ENCODE results near the gene ASIC4. TPM values are rescaled to one million over a fixed set of nuclear protein-coding genes. Genes with fewer than 3 reads are reported as not detected.
A peak's percentile ranks its signal among the peaks of the same experiment; 100 is the strongest.

ASIC4 gene
- total RNA-seq, 2 donors from 2014 or later = 0.12 TPM; not detected in 1

DNA sequence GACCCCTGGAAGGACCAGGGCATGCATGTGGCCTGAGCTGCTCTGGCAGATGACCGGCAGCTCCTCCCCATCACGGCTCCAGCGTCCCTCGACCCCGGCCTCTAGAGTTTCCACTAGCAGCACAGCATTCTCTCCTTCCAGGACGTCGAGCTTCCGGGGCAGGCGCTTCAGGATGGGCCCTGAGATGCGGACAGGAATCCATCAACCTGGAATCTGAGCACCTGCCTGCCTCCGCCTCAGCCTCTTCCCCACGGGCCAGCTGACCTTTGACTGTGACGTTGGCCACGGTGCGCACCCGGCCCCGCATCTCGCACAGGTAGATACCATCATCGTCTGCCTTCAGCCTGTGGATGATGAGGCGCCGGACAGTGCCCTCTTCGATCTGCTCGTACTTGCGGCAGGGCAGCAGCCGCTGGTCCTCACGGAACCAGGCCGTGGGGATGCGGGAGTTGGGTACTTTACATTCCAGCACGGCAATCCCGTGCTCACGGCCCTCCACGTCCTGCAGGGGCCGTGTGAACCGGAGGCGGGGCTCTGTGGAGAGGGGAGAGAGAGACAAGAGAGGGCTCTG is 53.6 kb downstream of the ASIC4 start:
- DNase-seq (ENCODE audit: low spot score) (no peak), ATAC-seq (no peak)
- H3K27me3 Mint-ChIP-seq = peaks cover 20 to 33% of the 10 kb centered on the region in 2 donors
- no peak overlapping the region for H3K4me3 Mint-ChIP-seq
- no peaks in the 10 kb centered on the region for H3K9me3 Mint-ChIP-seq
- no peak overlapping the region for H3K27ac Mint-ChIP-seq
- peaks cover 0 to 4% of the 10 kb centered on the region in 2 donors for H3K4me1 Mint-ChIP-seq (ENCODE audit: low read depth in 2 of 2)
- H3K36me3 Mint-ChIP-seq = no peaks in the 10 kb centered on the region

GRCh38 chr2:219569041-219569440 is 54.8 kb downstream of the ASIC4 start:
- Mint-ChIP-seq H3K27me3 (peaks cover 28 to 40% of the 10 kb centered on the region in 2 donors), H3K36me3 (no peaks in the 10 kb centered on the region), H3K4me1 (ENCODE audit: low read depth in 2 of 2) (peaks cover 0 to 4% of the 10 kb centered on the region in 2 donors), H3K9me3 (no peaks in the 10 kb centered on the region), H3K27ac (no peak overlapping the region), H3K4me3 (no peak overlapping the region)
- DNase-seq (ENCODE audit: low spot score) (no peak), ATAC-seq (no peak)

DNA sequence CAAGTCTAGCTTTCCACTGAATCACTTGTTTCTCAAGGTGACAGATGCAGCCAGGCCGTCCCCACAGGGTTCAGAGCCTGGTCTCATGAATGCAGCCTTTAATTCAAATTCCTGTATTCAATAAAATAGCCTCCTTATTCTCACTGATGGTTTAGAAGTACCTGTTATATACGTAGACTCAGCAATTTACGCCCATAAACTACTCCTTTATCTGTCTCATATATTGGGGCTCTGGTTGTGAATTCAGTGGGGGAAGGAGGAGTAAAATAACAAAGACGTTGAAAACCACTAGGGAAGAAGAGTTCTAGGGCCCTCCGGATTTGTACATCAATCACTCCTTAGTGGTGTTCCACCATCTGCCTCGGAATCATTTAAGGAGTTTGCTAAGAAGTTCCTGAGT is 55.4 kb downstream of the ASIC4 start:
- no peak overlapping the region for H3K27ac Mint-ChIP-seq
- H3K36me3 Mint-ChIP-seq = no peaks in the 10 kb centered on the region
- ATAC-seq (no peak), DNase-seq (ENCODE audit: low spot score) (no peak)
- no peaks in the 10 kb centered on the region for H3K9me3 Mint-ChIP-seq
- H3K4me1 Mint-ChIP-seq (ENCODE audit: low read depth in 2 of 2) = peaks cover 0 to 4% of the 10 kb centered on the region in 2 donors
- H3K27me3 Mint-ChIP-seq = peaks cover 28 to 37% of the 10 kb centered on the region in 2 donors
- peak overlapping the region; percentile 6 for H3K4me3 Mint-ChIP-seq

DNA sequence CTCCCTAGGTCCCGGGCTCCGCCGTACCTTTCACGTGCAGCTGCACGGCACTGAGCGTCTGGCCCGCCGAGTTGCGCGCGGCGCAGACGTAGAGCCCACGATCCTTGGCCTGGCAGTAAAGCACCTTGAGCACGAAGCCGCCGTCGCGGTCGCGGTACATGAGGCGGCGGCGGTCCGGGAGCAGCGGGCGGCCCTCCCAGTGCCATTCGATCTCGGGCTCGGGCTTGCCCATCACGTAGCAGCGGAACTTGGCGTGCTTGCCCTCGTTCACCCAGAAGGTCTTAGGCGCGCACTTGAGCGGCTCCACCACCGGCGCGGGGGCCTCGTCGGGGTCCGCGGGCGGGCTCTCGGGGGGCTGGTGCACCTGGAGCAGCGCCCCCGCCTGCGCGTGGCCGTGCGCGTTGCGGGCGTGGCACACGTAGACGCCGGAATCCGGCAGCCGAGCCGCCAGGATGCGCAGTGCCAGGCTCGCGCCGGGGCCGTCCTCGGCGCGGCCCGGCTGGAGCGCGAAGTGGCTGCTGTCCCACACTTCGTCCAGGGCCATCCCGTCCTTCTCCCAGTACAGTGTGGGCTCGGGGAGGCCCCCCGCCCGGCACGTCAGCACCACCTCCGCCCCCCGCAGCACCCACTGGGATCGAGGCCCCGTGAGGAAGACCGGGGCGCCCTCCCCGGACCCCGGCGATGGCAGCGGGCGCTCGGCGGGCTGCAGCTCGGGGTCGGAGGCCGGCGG is 56.1 kb downstream of the ASIC4 start:
- peaks cover 0 to 4% of the 10 kb centered on the region in 2 donors for H3K4me1 Mint-ChIP-seq (ENCODE audit: low read depth in 2 of 2)
- no peaks in the 10 kb centered on the region for H3K9me3 Mint-ChIP-seq
- H3K4me3 Mint-ChIP-seq = peak overlapping the region; percentile 6
- no peaks in the 10 kb centered on the region for H3K36me3 Mint-ChIP-seq
- H3K27me3 Mint-ChIP-seq = peaks cover 30 to 36% of the 10 kb centered on the region in 2 donors
- DNase-seq (ENCODE audit: low spot score) = no peak
- ATAC-seq = no peak
- no peak overlapping the region for H3K27ac Mint-ChIP-seq

DNA sequence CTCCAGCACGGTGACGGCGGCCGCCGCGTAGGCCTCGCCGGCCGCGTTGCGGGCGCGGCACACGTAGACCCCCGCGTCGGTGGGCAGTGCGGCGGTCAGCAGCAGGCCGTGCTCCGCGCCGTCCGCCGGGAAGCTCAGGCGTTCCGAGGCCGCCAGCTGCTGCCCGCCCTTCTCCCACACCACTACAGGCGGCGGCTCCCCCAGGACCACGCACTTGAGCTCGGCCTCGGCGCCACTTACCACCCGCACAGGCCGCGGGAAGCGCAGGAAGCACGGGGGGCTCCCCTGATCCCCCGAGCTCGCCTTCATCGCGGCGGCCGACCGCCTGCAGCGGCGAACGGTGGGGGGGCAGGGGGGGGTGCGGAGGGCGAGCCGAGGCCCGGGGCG is 56.6 kb downstream of the ASIC4 start:
- Mint-ChIP-seq H3K27ac (no peak overlapping the region), H3K9me3 (no peaks in the 10 kb centered on the region), H3K4me3 (no peak overlapping the region), H3K27me3 (peaks cover 35 to 38% of the 10 kb centered on the region in 2 donors), H3K4me1 (ENCODE audit: low read depth in 2 of 2) (peaks cover 0 to 4% of the 10 kb centered on the region in 2 donors), H3K36me3 (no peaks in the 10 kb centered on the region)
- DNase-seq (ENCODE audit: low spot score) = no peak
- no peak for ATAC-seq

DNA sequence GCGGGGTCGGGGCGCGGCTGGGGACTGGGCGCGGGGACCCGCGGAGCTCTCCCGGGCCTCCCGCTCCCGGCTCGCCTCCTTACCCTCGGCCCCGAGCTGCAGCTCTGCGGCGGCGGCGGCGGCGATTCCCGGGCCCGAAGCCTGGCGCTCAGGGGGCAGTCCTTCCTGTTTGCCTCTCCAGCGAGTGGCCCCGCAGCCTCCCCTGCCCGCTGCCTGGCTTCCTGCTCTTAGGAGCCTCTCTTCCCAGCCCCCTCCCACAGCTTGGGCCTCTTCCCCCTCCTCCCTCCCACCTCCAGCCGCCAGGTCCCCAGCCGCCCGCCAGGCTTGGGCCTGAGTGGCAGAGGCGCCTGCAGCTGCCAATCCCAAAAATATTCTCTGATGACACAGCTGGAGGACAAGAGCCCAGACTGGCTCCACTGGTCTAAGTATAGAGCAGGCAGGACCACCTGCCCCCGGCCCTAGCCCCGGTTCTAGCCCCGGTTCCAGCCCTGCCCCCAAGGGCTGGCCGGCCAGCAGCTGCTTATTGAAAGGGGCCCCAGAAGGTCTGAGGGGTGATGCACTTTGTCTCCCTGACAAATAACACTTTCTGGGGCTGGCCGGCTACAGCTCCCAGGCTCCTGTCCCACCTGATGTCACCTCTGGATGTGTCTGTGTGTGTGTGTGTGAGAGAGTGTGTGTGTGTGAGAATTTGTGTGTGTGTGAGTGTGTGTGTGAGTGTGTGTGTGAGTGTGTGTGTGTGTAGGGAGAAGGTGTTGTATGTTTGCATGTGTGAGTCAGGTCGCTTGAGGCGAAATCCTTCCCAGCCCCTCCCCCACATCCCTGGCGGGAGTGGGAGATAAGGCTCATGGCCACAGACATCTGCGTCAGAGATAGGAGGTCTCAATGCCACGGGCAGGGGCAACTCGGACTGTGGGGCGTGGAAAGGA is 57.3 kb downstream of the ASIC4 start, which contains the start of gene OBSL1:
TSS of gene OBSL1 (minus strand) at position 229 of the 926 bp plus-strand sequence. CDS start 307 bp downstream, outside the sequence.
- no peaks in the 10 kb centered on the region for H3K36me3 Mint-ChIP-seq
- no peak within 1 kb of the TSS for H3K27ac Mint-ChIP-seq
- peak within 1 kb of the TSS; percentile 20 for H3K4me3 Mint-ChIP-seq
- H3K4me1 Mint-ChIP-seq (ENCODE audit: low read depth in 2 of 2) = peaks cover 0 to 4% of the 10 kb centered on the region in 2 donors
- ATAC-seq (peak in 1 of 2 donors; percentile 29), DNase-seq (ENCODE audit: low spot score) (no peak)
- no peaks in the 10 kb centered on the region for H3K9me3 Mint-ChIP-seq
- H3K27me3 Mint-ChIP-seq = peaks cover 33 to 41% of the 10 kb centered on the region in 2 donors

- peaks cover 36 to 46% of the 10 kb centered on the region in 2 donors for H3K27me3 Mint-ChIP-seq
Measured at GRCh38 chr2:219572237-219573001, 58.1 kb downstream of the ASIC4 start, which contains the start of gene INHA. INHA (plus strand) TSS chr2:219572310; CDS start chr2:219572375, 65 bp downstream.

DNA sequence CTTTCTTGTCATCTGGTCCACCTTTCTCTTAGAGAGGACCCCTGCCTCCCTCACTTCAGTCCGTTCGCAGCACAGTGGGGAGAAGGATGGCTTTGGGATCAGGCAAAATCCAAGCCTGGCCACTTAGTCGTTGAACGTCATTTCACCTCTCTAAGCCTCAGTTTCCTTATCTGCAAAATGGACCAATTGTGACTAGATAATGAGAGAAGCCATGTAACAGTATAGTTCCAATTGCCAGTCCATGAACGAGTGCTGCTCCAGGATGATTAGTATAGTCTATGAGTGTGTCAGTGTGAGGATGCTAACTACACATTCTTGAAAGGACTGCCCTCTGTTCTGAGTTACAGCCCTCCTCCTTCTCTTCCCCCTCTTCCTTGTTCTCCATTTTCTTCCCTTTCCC is 58.9 kb downstream of the ASIC4 start:
- Mint-ChIP-seq H3K27ac (no peak overlapping the region), H3K4me1 (ENCODE audit: low read depth in 2 of 2) (peaks cover 0 to 4% of the 10 kb centered on the region in 2 donors), H3K36me3 (no peaks in the 10 kb centered on the region), H3K27me3 (peaks cover 34 to 48% of the 10 kb centered on the region in 2 donors), H3K4me3 (no peak overlapping the region), H3K9me3 (no peaks in the 10 kb centered on the region)
- ATAC-seq = no peak
- no peak for DNase-seq (ENCODE audit: low spot score)

More at GRCh38 chr2:219572237-219573001, 58.1 kb downstream of the ASIC4 start, which contains the start of gene INHA:
- H3K36me3 Mint-ChIP-seq = no peaks in the 10 kb centered on the region
- DNase-seq (ENCODE audit: low spot score) = no peak
- ATAC-seq = no peak
- H3K9me3 Mint-ChIP-seq = no peaks in the 10 kb centered on the region
- H3K27ac Mint-ChIP-seq = no peak within 1 kb of the TSS
- peak within 1 kb of the TSS; percentile 20 for H3K4me3 Mint-ChIP-seq
- peaks cover 0 to 4% of the 10 kb centered on the region in 2 donors for H3K4me1 Mint-ChIP-seq (ENCODE audit: low read depth in 2 of 2)

DNA sequence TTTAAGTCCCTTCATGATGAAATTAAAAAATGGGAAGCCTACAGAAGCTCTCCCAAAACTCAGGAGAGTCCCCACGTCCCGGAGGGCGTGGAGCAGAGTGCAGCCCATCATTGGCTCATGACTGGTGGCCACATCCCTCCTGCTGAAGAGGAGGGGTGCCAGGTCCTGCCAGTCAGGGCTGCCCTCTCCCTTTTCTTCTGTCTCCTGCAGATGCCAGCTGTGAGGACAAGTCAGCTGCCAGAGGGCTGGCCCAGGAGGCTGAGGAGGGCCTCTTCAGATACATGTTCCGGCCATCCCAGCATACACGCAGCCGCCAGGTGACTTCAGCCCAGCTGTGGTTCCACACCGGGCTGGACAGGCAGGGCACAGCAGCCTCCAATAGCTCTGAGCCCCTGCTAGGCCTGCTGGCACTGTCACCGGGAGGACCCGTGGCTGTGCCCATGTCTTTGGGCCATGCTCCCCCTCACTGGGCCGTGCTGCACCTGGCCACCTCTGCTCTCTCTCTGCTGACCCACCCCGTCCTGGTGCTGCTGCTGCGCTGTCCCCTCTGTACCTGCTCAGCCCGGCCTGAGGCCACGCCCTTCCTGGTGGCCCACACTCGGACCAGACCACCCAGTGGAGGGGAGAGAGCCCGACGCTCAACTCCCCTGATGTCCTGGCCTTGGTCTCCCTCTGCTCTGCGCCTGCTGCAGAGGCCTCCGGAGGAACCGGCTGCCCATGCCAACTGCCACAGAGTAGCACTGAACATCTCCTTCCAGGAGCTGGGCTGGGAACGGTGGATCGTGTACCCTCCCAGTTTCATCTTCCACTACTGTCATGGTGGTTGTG is 60.4 kb downstream of the ASIC4 start:
- no peak overlapping the region for H3K27ac Mint-ChIP-seq
- peaks cover 4 to 6% of the 10 kb centered on the region in 2 donors for H3K4me1 Mint-ChIP-seq (ENCODE audit: low read depth in 2 of 2)
- H3K27me3 Mint-ChIP-seq = peaks cover 33 to 51% of the 10 kb centered on the region in 2 donors
- H3K4me3 Mint-ChIP-seq = no peak overlapping the region
- ATAC-seq (peak in 1 of 2 donors; percentile 25), DNase-seq (ENCODE audit: low spot score) (no peak)
- H3K9me3 Mint-ChIP-seq = no peaks in the 10 kb centered on the region
- no peaks in the 10 kb centered on the region for H3K36me3 Mint-ChIP-seq

- DNase-seq (ENCODE audit: low spot score) (no peak), ATAC-seq (no peak)
- no peaks in the 10 kb centered on the region for H3K36me3 Mint-ChIP-seq
- no peaks in the 10 kb centered on the region for H3K9me3 Mint-ChIP-seq
- H3K4me1 Mint-ChIP-seq (ENCODE audit: low read depth in 2 of 2) = peaks cover 4 to 6% of the 10 kb centered on the region in 2 donors
- no peak overlapping the region for H3K27ac Mint-ChIP-seq
- H3K4me3 Mint-ChIP-seq = no peak overlapping the region
- peaks cover 31 to 48% of the 10 kb centered on the region in 2 donors for H3K27me3 Mint-ChIP-seq
Measured at GRCh38 chr2:219575566-219576504, 61.6 kb downstream of the ASIC4 start.

- ATAC-seq (no peak), DNase-seq (ENCODE audit: low spot score) (no peak)
- no peak overlapping the region for H3K27ac Mint-ChIP-seq
- peaks cover 30 to 45% of the 10 kb centered on the region in 2 donors for H3K27me3 Mint-ChIP-seq
- no peaks in the 10 kb centered on the region for H3K9me3 Mint-ChIP-seq
- H3K4me3 Mint-ChIP-seq = no peak overlapping the region
- no peaks in the 10 kb centered on the region for H3K36me3 Mint-ChIP-seq
- peaks cover 4 to 5% of the 10 kb centered on the region in 2 donors for H3K4me1 Mint-ChIP-seq (ENCODE audit: low read depth in 2 of 2)
Measured at GRCh38 chr2:219576505-219577388, 62.5 kb downstream of the ASIC4 start.
